ENCODE data around the gene ADSL.

ADSL gene

GRCh38 chr22:40326905-40327735 is 19.2 kb upstream of the ADSL start:
- DNase-seq (ENCODE audit: low read depth) = no peak
- TF ChIP-seq, protein P1, sequence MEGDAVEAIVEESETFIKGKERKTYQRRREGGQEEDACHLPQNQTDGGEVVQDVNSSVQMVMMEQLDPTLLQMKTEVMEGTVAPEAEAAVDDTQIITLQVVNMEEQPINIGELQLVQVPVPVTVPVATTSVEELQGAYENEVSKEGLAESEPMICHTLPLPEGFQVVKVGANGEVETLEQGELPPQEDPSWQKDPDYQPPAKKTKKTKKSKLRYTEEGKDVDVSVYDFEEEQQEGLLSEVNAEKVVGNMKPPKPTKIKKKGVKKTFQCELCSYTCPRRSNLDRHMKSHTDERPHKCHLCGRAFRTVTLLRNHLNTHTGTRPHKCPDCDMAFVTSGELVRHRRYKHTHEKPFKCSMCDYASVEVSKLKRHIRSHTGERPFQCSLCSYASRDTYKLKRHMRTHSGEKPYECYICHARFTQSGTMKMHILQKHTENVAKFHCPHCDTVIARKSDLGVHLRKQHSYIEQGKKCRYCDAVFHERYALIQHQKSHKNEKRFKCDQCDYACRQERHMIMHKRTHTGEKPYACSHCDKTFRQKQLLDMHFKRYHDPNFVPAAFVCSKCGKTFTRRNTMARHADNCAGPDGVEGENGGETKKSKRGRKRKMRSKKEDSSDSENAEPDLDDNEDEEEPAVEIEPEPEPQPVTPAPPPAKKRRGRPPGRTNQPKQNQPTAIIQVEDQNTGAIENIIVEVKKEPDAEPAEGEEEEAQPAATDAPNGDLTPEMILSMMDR (conservative IDR thresholded peaks at IDR 0.05; ENCODE audit: low read depth, low read length) = no peak
- no peak overlapping the region for H3K4me3 ChIP-seq (ENCODE audit: low read length)

GRCh38 chr22:40328546-40329456 is 17.5 kb upstream of the ADSL start:
- TF ChIP-seq, protein P1 (conservative IDR thresholded peaks at IDR 0.05; ENCODE audit: low read depth, low read length) = no peak
- no peak overlapping the region for H3K4me3 ChIP-seq (ENCODE audit: low read length)
- no peak for DNase-seq (ENCODE audit: low read depth)

- TF ChIP-seq, protein P1 (conservative IDR thresholded peaks at IDR 0.05; ENCODE audit: low read depth, low read length) = no peak
- DNase-seq (ENCODE audit: low read depth) = no peak
- H3K4me3 ChIP-seq (ENCODE audit: low read length) = no peak overlapping the region
These were observed 16.8 kb upstream of the ADSL start for GRCh38 chr22:40329466-40329865.

DNA sequence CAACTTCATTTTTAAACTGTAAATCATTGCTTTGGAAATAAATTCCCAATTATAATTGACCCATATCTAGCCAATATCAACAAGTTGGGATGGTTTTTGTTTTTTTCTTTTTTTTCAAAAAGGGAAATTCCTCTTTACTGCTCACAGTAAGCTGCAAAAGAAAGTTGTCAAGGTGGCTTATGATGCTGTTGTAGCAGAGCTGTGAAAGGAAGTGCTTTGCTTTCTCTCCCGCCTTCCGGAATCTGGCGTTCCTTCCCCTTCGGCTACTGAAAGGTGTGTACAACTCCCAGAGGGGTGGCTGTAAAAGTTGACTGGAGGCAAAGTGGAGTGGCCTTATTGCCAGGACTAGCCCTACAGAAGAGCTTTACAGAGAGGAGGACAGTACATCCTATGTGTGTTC is 16.2 kb upstream of the ADSL start:
- H3K4me3 ChIP-seq (ENCODE audit: low read length) = no peak overlapping the region
- TF ChIP-seq, protein P1 (conservative IDR thresholded peaks at IDR 0.05; ENCODE audit: low read depth, low read length) = no peak
- no peak for DNase-seq (ENCODE audit: low read depth)

DNA sequence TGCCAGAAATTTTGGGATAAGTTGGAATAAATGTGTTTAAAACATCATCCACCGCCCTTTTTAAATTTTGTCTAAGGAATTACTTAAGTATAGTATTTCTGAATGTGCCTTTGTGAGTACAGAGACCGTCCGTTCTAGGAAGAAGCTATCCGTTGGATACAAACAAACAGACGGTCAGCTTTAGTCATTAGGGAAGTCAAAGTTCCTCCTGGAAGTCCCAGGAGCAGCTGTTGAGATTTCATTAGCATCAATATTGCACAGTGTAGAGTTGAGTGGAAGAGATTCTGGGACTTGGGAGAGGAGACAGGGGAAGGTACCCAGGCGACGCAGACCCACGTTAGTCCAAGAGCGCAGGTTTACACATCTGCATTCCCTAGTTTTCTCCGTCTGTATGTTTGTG is 15.7 kb upstream of the ADSL start:
- TF ChIP-seq, protein P1 (conservative IDR thresholded peaks at IDR 0.05; ENCODE audit: low read depth, low read length) = no peak
- H3K4me3 ChIP-seq (ENCODE audit: low read length) = no peak overlapping the region
- DNase-seq (ENCODE audit: low read depth) = no peak

DNA sequence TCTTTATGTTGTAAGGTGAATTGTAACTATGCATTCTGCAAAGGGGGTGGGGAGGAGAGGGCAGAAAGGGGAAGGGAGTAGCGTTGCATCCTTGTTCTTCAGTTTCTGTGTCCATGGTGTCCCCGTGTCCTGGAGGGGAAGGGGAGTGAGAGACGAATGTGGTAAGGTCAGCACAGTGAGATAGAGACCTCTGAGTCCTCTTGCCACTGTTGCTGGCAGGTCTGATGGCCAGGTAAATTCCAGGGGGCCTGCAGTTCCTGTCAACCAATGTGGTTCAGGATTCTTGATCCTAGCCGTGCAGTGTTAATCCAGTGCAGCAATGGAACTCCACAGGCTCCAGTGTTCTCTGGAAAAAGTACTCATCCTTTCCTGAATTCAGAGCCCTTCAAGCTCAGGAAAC is 14.6 kb upstream of the ADSL start:
- no peak overlapping the region for H3K4me3 ChIP-seq (ENCODE audit: low read length)
- no peak for DNase-seq (ENCODE audit: low read depth)

More for the DNA sequence above, 14.6 kb upstream of the ADSL start:
- TF ChIP-seq, protein P1 (conservative IDR thresholded peaks at IDR 0.05; ENCODE audit: low read depth, low read length) = no peak

Measured in retinal pigment epithelial cell (primary cell).